Activated T-cell treated with anti-CD3 and anti-CD28 coated beads, Interleukin-2, amount 50 U/mL, for 1 hour (primary cell): ENCODE results near the gene SDF2.
"Not testable (repeated sequence)": the region's sequence is repeated elsewhere in the genome, so short reads cannot be mapped to it uniquely, and the experiment has no call there.

Experiments used
- DNase-seq: peaks from one replicate; pipeline ENCODE4 v3.0.0-alpha.2; 2020

Gene SDF2

DNA sequence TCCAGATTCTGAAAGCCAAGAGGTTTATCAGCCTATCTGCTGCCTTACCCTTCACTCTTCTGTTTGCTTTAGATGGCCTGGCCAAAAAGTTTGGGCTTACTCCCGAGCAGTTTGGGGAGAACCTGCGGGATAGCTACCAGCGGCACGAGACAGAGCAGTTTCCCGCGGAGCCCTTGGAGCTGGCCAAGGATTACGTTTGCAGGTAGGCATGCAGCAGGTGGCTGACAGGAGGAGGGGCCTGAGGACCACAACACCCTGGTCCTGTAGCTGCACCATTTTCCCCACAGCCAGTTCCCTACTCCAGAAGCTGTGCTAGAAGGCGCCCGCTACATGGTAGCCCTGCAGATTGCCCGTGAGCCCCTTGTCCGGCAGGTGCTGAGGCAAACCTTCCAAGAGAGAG lies 20.9 kb upstream of the SDF2 start:
- DNase-seq: peak; percentile 12

DNA sequence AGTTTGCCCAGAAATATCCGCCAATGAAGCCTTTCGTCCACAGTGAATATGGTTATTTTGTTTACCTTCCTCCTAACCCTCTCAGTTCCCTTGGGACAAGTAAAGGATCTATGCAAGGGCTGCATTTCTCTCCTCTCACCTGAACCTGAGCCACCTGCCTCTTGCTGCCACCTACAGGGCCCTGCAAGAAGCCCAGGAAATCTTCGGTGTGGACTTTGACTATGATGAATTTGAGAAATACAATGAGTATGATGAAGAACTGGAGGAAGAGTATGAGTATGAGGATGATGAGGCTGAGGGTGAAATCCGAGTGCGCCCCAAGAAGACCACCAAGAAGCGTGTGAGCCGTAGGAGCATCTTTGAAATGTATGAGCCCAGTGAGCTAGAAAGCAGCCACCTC lies 14.3 kb upstream of the SDF2 start:
- peak; percentile 16 for DNase-seq

DNA sequence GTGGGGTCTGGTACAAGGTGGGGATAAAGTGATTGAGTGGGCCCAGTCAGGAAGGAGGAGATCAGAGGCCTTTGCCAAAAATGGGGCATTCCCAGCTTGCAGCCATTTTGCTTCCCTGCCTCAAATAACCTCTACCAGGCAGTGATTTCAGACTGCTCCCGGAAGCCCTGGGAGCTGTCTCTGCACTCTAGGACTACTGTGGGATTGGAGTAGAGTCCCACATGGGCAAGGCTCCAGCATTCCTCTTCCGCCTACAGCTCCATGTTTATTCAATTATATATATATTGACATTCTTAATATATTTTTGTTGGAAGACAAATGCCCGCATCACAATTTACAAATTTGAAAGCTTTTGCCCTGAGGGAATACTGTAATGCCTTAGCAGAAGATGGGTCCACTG lies 13.8 kb upstream of the SDF2 start:
- peak; percentile 12 for DNase-seq

DNA sequence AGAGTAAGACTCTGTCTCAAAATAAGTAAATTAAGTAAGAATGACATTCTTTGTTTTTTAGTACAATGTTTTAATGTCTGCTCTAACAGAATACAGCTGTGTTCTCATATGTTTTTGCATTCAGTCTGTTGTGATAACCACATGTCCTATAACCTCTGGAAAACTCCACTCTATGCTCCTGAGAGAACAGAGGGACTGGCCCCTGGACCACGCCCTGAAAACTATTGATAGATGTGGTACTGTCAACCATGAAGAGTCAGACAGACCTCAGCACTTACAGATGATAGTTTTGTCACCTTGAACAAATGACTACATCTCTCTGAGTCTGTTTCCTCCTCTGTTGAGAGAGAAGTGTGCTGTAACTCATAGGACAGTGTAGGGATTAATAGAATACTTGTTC lies 8.2 kb upstream of the SDF2 start:
- no peak for DNase-seq

DNA sequence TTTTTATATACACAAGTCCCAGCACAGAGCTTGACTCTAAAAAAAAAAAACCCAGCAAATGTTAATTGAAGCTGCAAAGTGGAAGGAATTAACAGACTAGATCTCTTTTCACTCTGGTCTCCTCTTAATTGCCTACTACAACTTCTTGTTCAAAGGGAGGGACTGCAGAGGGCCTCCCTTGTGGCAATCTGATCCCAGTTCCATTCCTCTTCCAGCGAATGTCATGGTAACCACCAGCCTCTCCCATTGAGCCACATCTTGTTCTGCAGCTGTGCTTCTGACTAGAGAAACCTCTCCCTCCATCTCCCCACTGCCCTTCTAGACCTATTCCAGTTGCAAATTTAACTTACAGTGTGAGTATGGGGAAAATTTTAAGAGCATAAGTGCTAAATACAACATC lies 6.2 kb upstream of the SDF2 start:
- no peak for DNase-seq

DNA sequence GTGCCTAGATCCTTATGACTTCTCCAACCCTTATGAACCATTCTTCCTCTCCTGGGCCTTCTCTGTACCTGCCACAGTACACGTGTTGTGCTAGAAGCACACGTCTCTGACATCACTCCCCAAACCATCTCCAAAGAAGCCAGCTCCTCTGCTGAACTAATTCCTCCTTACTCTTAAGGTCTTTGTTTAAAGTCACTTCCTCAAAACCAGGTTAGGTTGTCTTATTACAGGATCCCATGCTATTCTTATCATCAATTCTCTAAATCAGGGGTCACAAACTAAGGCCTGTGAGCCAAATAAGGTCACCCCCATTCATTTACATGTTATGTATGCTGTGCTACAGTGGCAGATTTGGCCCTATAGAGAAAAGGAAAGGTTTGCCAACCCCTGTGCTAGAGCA lies 4.3 kb upstream of the SDF2 start:
- no peak for DNase-seq

DNA sequence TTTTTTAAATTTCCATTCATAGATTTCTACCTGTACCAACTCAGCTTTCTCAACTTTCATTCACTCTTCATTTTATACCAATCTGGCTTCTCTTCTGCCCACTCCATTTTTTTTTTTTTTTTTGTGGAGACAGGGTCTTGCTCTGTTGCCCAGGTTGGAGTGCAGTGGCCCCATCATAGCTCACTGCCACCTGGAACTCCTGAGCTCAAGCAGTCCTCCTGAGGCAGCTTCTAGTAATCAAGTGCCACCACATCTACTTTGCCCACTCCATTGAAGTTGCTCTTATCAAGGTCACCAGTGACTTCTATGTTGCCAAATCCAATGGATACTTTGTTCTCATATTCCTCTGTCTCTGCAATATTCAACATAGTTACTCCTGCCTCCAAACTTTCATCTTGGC lies 2.0 kb upstream of the SDF2 start:
- no peak for DNase-seq

DNA sequence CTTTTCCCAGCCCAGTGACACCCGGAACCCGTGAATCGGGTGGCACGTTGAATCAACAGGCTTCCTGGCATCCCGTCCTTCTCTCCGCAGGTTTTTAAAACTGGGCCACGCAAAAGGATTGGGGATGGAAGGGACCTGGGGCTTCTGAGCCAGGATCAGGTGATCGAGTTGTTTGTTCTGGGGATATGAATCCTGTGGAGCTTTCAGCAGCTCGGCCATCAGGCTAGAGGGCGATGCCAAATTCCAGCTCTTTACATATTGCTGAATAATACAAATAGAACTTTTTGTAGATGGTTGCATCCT lies 772 bp upstream of the SDF2 start:
- no peak for DNase-seq

DNA sequence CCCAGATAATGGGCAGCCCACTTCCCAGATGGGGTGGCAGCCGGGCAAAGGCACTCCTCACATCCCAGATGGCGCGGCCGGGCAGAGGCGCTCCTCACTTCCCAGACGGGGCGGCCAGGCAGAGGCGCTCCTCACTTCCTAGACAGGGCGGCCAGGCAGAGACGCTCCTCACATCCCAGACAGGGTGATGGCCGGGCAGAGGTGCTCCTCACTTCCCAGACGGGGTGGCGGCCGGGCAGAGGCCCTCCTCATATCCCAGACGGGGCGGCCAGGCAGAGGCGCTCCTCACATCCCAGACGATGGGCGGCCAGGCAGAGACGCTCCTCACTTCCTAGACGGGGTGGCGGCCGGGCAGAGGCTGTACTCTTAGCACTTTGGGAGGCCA lies 2.2 kb downstream of the SDF2 start:
- DNase-seq: not testable (repeated sequence)

DNA sequence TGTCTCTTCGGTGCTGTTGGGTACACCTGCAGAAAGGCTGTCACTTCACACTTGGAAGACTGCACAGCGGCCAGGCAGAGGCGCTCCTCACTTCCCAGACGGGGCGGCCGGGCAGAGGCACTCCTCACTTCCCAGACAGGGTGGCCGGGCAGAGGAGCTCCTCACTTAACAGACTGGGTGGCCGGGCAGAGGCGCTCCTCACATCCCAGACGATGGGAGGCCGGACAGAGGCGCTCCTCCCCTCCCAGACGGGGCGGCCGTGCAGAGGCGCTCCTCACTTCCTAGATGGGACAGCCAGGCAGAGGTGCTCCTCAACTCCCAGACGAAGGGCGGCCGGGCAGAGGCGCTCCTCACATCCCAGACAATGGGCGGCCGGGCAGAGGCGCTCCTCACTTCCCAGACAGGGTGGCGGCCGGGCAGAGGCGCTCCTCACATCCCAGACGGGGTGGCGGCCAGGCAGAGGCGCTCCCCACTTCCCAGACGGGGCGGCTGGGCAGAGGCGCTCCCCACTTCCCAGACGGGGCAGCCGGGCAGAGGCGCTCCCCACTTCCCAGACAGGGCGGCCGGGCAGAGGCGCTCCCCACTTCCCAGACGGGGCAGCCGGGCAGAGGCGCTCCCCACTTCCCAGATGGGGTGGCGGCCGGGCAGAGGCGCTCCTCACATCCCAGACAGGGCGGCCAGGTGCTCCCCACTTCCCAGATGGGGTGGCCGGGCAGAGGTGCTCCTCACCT lies 2.8 kb downstream of the SDF2 start:
- DNase-seq: not testable (repeated sequence)

DNA sequence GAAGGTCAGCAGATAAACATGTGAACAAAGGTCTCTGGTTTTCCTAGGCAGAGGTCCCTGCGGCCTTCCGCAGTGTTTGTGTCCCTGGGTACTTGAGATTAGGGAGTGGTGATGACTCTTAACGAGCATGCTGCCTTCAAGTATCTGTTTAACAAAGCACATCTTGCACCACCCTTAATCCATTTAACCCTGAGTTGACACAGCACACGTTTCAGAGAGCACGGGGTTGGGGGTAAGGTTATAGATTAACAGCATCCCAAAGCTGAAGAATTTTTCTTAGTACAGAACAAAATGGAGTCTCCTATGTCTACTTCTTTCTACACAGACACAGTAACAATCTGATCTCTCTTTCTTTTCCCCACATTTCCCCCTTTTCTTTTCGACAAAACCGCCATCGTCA lies 3.4 kb downstream of the SDF2 start:
- not testable (repeated sequence) for DNase-seq

DNA sequence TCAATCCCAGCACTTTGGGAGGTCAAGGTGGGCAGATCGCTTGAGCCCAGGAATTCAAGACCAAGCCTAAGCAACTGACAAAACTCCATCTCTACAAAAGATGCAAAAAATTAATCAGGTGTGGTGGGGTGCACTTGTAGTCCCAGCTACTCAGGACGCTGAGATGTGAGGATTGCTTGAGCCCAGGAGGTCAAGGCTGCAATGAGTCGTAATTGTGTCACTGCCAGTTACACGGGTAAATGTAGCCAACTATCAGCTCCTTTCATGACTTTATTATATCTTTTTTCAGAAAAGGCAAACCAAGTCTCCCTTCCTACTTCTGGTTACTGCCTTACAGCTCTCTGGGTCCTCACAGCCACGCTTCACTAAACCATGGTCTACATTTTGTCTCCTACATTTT lies 4.0 kb downstream of the SDF2 start:
- DNase-seq: no peak

DNA sequence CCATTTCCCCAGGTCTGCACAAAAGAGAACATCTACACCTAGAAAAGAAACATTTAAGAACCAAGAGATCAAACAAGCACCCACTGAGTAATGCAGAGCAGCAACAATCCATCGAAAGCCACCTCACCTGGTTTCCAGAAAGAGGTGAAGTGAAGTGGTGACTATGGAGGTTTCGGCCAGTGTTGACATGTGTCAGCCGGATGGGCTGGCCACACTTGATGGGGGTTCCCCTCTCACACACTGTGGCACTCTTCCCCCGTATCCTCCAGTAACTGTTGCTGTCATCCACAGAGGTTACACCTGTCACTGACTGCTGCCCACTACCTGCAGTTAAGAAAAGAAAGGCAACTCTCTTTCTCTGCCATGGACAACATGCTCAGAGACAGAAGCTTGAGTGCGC lies 6.5 kb downstream of the SDF2 start:
- no peak for DNase-seq

DNA sequence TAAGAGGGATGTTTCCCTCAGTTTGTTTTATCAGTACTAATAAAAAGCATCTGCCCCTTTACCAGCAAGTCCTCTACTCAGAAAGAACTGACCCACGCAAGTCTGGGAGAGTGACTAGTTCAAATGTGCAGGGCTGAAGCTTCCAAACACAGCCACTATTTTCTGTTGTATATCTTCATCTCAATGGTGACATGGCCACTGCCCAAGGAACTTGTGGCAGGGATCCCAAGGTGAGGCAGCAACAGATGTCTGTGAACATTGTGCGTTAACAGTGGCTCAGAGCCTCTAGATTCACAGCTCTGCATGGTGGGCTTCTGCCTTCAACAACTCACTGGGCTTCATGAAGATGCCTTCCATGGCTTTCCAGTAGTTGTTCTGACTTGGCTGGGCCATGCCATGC lies 13.0 kb downstream of the SDF2 start:
- no peak for DNase-seq

DNA sequence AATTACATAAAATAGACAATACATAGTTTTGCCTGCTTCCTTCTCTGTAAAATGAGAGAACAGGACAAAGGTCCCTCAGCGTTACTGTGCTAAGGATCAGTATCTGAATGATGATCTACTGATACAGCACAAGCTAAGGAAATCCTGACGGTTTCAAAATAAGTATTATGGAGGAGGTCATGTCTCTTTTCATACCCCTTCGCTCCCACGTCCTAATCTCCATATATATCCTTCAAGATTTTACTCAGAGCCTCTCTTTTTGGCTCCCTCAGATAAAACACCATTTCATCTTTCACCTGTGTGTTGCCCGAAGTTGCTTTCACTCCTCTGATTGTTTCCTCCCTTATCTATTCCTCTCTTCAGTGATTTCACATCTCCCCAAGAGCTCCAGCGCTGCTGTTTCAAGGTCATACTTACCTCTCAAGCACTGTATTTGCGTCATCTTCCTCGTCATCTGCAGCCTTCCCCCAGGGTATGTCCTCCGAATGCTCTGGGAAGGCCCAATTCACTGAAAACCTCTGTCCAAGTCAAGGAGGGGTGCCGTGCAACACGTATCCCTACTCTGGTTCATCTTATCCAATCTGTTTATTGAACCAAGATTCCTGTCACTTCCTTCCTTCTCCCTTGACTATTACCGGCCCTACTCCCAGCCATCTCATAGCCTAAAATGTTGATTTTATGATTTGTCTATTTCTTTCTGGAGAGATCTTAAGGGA lies 15.5 kb downstream of the SDF2 start:
- no peak for DNase-seq

DNA sequence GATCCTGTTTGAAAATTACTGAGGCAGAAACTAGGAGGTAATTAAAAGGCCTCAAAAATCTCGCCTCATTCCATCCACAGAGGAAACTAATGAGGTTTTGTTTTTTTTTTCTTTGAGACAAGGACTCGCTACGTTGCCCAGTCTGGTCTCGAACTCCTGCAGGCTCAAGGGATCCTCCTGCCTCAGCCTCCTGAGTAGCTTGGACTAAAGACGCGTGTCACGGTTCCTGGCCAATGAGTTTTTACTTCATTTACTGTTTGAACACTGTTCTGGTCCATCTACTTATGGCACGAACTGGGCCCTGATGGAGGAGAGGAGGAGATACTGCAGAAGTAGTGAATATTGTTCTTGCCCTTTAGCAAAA lies 16.1 kb downstream of the SDF2 start:
- DNase-seq: no peak

DNA sequence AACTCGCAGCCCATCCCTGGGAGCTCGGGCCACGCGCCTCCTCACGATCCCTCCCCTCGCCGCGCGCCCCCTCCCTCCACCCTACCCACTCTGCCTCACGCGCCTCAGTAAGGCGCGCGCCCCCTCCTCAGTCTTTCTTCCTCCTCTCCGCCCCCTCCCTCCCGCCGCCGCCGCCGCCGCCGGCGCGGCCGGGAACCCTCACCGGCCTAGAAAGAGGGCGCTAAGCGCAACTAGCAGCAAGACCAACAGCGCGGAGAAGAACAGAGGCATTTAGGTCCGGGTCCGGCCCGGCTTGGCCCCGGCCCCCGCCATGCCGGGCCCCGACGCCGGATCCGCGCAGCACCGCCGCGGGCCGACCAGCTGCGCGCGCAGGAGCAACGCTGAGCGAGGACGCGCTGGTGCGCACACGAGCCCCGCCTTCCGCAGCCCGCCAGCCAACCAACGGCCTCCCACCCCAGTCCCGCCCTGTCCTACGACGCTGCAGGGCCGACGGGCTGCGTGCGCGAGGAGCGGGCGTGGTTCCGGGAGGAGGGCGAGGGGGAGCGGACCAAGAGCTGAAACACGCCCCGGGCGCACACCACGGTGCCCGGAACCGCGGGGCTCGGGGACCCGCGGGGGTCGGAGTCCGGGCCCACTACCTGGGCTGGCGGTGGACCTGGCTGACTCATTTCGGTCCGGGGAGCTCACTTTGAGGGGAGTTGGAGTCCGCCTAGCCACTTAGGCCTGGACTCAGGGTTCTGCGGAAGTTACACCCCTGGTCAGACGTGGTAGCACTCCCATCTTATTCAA lies 16.7 kb downstream of the SDF2 start, which contains the start of gene BLTP2:
Gene BLTP2 (minus strand): TSS at position 372 of the 789 bp plus-strand sequence. CDS start 102 bp downstream, at position 270.
- DNase-seq: peak; percentile 95

DNA sequence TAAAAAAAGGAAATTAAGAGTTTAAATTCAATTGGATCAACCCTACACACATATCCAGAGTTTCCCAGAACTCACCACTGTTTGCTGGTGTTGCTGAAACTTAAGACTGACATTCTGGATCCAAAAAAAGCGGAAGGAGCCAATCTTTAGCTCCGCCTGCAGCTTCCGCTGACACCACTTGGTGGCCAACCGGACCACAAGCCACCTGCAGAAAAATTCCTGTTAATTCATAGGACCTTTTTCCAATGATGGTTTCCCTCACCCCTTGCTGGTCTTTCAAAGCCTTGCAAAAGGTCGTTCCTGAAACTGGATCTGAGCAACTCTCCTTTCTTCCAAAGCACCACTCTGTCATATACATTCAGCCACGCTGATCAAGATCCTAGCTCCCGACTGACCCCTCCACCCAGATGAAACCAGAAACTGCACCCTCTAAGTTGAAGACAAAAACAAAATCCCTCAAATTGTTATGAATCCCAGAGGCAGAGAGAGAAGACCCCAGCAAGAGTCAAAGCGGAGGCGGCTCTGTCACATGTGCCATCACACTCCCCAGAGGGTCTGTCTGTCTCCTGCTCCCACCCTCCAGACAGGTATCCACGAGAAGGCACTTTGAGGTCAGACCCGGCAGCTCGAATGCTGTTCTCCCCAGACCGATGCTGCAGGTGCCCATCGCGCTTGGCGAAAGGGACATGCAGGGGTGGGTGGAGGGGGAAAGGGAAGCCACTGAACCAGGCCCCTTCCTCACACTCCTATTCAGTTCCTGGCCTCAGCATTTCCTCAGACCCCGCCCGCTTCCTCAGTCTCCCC lies 17.5 kb downstream of the SDF2 start:
- peak; percentile 34 for DNase-seq

DNA sequence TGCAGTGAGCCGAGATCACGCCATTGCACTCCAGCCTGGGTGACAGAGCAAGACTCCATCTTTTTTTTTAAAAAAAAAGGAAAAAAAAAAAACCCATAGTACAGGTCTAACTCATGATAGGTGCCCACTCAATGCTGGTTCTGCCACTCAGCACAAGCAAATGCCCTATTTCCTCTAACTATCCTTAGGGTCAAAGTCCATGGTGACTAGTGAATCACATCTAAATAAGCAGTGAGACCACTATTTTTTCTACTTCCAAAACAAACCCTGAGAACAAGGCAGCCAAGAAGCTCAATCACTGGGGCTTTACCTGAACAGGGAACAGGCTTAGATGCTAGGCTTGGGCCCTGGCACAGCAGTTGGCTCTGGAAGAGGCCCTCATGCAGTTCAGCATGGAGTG lies 20.1 kb downstream of the SDF2 start:
- no peak for DNase-seq

DNA sequence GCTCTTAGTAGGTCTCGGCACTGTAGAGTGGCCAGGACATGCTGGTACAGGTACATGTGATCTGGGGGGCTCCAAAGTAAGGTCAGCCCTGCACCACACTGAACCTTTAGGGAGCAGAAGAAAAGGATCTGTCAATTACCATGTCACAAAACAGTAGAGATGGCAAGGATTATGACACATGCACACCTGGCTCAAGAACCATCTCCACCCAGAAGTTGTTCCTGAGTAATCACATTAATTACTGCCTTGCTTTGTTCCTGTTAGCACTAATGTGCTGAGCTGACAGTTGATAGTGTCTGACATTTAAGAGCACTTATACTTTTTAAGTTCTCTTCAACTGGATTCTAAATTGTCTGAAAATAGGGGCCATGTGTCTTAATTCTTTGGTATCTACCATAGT lies 26.2 kb downstream of the SDF2 start:
- no peak for DNase-seq

DNA sequence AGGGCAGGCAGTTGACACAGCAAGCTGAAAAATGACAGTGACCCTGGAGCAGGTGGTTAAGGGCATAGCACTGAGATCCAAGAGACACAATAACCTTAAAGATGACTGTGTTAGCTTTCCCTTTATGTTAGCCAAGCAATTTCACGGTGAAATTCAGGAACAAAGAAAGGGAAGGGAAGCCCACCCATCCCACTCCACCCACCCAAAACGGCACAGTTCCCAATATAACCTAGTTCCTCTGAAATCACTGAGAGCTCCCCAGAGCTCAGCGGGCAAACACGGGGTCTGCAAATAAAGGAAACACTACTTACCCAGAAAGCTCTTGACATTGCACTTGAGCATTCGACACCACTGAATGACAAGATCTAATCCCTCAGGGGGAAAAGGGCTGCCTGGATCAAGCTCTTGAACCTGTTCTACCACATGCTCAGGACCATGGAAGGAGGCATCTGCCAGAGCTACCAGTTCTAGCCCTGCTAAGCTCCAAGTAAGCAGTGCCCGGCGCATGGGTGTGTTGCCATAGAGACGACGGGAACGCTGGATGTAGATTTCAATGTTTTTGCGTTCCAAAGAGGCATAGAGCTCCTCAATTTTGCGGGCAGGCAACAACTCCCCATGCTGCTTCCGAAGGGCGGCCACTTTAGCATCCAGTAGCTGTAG lies 27.4 kb downstream of the SDF2 start:
- no peak for DNase-seq

DNA sequence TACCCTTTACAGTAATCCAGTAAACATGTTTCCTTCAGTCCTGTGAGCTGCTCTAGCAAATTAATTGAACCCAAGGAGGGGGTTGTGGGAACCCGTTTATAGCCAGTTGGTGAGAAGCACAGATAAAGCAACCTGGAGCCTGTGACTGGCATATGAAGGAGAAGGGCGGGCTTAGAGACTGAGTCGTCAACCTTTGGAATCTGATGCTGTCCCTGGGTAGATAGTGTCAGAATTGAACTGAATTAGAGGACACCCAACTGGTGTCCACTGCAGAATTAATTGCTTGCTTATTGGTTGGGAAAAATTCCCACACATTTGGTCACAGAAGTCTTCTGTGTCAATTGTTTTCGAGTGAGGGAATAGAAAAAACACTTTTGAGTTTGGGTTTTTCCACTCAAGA lies 34.9 kb downstream of the SDF2 start:
- no peak for DNase-seq

DNA sequence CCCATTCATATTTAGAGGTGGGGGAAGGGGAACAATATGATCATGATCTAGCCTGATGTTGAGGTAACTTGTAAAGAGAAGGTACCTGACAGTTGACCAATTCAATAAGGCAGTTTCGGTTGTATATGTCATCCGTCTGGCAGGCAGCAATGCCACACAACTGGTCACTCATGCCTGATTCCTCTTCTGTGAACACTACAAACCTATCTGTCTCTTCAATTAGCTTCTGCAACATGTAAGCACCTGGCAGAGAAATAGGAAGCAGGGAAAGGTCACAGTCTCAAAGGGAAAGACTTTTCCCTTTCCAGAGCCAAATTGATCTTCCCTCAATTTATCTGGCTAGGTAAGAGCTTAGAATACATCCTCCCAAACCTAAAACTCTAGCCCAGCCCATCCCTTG lies 37.6 kb downstream of the SDF2 start:
- DNase-seq: no peak
